CD4-positive, alpha-beta T cell treated with Interleukin-4 for 4 hours (primary cell): ENCODE results near the gene RAB23.

ENCODE experiments used
- DNase-seq: peaks from one replicate; pipeline ENCODE4 v3.0.0-alpha.2; 2020

The RAB23 gene

DNA sequence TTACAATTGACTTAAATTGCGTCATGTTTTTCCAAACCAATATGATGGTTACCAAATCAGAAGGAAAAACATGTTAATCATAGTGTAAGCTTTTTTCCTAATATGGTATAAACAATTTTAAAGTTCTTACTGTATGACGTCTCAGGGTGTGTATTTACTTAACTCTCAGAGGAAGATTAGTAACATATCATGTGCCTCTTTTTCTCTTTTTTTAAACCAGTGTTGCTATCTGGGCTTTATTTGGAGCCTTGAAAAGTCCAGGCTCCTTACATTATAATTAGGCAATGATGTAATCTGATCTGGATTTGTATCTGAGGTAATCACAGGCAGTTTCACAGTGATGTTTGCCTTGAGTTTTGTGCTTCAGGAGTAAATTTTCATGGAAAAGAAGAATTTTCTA lies 20.4 kb upstream of the RAB23 start:
- DNase-seq, result no peak

DNA sequence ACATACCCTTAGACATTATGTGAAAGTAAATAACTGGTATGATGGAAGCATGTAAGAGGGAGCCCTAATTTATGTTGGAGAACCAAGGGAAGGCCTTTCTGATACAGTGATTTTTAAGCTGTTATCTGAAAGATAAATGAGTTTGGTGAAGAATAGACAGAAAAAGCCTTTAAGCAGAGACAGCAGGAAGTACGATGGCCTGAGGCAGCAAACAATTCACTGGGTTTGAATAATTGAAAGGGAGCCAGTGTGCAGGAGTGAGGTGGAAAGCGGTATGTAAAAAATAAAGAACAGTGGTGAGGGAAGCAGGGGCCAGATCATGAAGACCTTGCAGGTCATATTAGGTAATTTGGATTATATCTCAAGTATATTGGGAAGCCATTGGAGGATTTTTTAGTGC lies 4.1 kb upstream of the RAB23 start:
- DNase-seq, result no peak

DNA sequence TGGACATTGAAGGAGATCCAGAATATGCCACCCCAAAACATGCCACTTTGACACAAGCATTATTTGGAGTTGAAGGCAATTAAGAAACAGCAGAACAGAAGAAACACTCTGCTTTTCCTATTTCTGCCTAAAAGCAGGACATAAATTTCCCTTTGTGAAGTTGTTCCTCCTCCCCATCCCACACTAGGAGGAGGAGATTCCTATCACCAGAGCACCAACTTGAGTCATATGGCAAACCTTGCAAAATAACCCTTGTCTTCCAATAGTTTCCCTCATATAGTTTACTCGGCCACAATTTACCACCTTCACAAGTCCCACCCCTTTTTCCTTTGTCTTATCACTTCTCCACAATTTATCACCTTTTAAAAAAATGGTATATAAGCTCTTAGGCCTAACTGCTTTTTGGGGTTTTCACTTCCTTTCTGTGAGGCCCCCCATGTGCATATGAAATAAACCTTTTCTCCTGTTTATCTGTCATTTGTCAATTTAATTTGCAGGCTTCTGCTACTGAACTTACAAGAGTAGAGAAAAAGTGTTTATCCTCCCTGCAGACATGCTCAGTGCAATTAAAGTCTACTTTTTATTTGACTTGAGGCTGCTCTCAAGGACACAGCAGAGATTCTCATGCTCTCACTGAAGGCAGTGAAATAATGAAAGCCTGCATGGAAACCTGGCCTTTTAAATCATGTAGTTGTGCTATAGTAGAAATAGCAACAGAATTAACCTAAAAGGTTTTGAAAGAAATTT lies 2.8 kb upstream of the RAB23 start:
- no peak for DNase-seq

DNA sequence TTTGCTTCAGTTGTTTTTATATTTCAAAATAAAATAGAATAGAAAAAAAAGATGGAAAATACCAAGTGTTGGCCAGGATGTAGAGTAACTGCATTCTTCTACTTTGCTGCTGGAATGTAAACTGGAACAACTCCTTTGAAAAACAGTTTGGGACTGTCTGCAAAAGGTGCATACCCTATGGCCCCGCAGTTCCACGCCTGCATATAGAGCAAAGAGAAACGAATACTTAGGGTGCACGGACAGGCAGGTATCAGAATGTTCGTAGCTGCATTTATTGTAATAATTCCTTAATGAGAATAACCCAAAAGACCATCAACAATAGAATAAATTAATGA lies 603 bp upstream of the RAB23 start:
- DNase-seq, result no peak

DNA sequence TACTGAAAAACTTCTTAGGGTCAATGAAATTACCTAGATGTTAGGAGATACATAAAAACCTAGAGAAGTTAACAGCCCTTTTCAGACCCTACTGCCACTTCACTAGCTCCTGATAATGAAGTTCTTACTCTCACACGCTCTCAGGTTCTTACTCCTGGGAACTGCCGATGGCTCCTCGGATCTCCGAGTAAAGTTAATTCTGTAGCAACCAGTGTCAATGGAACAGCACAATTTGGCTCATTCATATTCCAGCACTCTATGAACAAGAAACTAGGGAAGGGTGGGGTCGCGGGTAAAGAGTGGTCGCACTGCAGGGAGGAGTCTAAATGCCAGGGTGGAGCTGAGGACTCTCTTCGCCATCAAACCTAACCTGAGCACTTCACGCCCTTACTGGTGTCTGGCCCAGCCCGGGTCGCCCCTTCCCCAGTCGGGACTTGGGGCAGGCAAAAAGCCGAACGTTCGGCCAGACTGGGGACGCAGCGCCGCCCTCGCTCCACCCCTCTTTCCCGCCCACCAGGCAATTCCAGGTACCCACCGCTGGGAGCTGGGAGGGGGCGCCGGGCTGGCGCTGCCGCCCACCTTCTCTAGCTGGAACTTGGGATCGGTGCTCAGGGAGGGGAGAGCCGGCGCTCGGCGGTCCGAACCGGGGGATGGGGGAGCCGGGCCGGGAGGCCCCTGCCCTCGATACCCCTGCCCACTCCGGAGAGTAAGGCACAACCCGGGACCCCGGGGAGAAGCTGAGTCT lies 744 bp downstream of the RAB23 start:
- peak; percentile 24 for DNase-seq

DNA sequence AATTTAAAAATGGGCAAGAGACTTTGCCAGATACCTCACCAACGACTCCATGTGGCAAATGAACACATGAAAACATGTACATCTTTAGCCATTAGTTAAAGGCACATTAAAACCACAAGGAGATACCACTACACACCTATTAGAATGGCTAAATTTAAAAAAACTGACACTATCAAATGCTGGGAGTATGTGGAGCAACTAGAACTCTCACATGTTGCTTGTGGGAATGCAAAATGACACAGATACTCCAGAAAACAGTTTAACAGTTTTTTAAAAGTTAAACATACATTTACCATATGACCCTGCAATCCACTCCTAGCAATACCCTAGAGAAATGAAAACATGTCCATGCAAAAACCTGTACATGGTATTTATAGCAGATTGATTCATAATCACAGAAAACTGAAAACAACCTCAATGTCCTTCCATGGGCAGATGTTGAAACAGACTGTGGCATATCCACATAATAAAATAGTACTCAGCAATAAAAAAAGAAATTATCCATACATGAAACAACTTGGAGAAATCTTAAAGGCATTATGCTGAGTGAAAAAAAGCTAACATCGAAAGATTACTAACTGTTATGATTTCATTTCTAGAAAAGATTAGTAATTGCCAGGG lies 1.9 kb downstream of the RAB23 start:
- DNase-seq, result no peak

DNA sequence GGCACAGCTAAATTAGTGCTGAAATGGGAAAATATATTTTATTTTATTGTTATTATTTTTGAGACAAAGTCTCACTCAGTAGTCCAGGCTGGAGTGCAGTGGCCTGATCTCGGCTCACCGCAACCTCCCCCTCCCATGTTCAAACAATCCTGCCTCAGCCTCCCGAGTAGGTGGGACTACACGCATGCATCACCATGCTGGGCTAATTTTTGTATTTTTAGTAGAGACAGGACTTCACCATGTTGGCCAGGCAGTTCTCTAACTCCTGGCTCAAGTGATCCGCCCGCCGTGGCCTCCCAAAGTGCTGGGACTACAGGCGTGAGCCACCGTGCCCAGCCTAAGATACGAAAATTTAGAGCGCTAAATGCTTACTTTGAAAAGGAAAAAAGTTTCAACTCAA lies 4.8 kb downstream of the RAB23 start:
- no peak for DNase-seq

DNA sequence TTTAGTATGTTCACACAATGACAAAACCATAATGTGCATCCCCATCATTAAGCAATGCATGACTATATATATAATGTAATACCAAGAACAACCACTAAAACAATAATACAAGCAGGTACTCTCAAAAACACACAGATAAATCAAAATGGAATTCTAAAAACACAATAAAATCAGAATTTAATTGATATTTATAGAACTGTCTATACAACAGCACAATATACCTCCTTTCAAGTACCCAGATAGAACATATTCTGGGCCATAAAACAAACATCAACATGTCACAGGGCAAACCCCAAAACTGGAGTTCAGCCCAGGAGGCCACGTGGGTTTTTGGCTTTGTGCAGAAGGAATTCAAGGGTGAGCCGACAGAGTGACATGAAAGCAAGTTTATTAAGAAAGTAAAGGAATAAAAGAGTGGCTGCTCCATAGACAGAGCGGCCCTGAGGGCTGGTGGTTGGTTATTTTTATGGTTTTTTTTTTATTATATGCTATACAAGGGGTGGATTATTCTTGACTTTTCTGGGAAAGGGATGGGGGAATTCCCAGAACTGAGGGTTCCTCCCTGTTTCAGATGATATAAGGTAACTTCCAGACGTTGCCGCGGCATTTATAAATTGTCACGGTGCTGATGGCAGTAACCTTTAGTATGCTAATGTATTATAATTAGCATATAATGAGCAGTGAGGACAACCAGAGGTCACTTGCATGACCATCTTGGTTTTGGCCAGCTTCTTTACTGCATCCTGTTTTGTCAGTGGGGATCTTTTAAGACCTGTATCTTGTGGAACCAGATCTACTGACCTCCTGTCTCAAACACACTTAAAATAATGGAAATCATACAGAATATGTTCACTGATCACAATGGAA lies 5.6 kb downstream of the RAB23 start:
- no peak for DNase-seq

DNA sequence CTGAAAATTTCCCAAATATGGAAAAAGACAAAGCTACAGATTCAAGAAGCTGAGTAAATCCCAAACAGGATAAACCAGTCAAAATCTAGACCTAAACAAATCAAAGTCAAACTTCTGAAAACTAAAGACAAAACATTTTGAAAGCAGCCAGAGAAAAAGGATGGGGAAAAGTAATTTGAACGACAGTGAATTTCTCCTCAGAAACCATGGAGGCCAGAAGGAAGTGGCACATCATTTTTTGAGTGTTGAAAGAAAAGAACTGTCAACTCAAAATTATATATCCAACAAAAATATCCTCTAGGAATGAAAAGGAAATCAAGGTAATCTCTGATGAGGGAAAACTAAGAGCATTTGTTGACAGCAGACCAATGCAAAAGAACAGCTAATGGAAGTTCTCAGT lies 6.8 kb downstream of the RAB23 start:
- DNase-seq, result no peak

DNA sequence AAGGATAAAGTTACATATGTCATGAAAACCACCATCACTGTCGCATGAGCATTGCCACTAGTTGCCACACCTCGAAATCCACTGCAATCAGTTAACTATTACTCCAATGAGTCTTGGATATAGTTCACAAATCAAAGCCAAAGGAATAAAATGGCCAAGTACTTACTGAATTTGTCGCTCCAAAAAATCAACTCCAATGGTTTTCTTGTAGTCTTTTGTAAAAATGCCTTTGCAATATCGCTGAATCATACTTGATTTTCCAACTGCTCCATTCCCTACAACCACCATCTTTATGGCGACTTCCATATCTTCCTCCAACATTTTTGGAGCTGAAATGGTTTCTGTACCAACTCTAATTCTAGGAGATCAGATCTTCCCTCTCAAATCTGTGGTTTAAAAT lies 12.0 kb downstream of the RAB23 start:
- DNase-seq, result no peak

DNA sequence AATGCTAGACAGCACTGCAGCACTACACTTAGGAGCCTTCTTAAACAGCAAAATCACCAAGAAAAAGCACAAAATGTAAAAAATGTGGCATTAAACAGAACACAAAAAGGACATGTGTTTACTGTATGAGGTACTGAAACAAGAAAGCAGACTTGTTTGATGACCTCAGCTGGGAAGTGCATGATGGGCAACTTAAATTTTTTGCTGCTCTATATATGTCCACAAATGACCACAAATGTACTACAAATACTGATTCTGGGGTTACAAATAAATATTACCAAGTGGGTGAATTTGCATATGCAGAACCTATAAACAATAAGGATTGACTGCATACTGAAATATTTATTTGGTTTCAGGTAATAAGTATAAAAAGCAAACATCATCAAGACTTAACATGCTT lies 13.1 kb downstream of the RAB23 start:
- DNase-seq, result no peak

DNA sequence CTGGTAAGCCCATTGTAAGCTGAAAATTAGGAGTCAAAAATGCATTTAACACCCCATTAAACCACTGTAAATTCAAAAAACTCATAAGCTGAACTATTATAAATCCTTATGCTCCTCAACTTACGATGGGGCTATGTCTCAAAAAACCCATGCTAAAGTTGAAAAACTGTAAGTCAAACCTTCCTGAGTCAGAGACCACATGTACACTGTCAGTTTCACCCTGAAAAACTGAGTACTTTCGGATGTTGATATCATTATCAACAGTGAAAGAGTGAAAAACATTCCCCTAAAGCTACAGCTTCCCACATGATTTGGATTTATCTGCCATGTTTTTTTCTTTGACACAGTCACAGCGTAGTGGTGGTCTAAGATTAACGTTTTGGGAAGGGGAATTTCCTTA lies 14.2 kb downstream of the RAB23 start:
- DNase-seq, result no peak

DNA sequence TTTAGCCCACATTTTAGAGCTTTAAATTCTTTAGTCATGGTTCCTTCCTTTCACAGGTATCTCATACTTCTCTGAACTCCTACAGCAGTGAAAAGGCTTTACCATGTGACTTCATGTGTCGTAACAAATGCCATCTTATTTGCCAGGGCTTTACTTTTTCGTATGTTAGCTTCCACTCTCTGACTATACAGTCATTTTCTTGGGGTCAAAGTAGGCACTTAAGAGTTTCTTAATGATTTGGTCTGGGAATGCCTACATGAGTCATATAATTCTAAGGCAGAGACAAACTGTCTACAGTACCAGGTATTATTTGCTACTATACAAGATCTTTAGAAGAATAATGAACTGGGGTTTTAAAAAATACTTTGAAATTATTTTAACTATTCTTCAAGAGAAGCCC lies 15.0 kb downstream of the RAB23 start:
- no peak for DNase-seq

DNA sequence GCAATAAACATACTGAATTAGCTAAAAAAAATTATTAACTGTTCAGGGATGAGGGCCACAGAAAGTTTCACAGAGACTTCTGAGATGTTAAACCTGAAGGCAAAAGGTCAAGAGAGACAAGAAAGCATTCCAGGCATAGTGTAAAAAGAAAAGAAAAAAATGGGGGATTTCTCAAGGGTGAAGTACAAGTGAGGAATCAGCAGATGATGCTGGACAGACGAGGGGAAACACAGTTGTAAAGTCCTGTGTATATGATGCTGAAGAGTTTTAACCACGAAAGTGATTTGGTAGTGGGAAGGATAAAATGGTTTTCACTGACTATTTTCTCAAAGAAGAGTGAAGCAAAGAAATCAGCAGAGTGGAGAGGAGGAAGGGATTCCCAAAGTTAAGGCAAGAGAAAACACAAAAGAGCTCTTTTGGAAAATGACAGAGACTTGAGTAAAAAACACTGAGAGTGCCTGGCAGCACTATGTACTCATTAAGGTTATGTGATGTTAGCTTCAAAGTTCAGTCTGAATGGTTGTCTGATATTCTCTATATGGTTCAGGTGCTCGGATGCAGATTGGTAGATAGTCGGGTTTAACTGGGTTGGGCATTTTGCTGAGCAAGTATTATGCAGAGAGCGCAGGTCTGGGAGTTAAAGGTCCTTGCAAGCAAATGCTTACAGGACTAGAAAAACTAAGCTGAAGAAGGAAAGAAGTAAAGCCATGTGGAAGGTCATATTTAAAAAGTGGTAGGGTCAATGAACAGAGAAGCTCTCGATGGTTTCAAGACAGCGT lies 16.4 kb downstream of the RAB23 start:
- DNase-seq, result no peak

DNA sequence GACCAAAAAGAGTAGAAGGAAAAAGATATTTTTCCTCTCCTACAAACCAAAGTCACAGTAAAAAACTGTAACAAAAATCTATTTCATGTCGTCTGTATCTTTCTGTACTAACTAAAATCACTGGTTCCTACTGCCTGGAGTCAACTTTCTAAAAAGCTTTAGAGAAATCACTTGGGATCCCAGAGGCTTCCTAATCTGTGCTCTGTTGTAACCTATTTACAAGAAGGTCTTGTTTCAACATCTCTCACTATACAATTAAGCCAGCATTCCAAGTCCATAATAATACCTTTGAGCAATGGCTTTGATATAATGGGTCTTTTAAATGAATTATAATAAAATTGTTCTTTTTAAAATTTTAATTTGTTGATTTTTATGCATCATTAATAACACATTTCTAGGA lies 20.4 kb downstream of the RAB23 start:
- DNase-seq, result no peak

DNA sequence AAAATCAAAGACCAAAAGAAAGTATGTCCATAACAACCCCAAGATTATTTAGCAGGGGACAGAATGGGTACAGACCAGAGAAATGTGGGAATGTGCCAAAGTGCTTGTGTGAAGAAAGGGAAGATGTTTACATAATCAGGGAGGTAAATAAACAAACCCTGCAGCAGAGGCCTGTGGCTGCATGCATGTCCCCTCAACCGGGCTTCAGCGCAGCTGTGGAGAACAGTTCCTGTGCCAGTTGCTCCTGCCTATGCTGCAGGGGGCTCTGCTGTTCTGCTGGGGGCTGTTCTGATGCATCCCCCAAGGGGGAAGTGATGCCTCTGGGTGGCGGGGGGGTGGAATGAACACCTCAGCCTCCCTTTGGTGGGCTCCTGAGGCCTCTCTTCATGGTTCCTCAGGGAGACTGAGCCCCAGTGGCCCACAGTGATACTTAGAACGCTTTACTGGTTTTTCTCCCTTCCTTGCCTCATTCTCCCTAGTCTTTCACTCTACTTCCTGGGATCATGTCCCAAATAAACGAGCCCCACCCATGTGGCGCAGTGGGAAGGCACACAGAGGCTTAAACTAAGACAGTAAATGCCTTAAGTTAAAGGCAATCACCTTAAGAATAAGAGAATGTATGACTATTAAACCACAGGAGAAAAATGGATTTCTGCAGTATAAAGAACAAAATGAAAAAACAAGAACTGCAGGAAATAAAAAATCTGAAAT lies 23.0 kb downstream of the RAB23 start:
- no peak for DNase-seq

DNA sequence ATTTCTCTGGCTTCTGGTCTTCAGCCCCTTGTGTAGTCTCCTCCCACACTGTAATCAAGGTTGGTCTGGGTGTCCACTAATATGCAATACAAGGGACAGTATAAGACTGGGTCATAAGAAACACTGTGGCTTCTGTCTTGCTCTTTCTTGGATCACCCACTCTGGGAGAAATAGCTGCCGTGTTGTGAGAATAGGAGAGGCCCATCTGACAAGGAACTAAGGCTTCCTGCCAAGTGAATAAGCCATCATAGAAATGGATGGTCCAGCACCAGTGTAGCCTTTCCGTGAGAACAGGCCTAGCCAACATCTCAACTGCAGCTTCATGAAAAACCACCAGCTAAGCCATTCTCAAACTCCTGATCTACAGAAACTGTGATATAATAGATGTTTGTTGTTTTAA lies 26.6 kb downstream of the RAB23 start:
- no peak for DNase-seq

DNA sequence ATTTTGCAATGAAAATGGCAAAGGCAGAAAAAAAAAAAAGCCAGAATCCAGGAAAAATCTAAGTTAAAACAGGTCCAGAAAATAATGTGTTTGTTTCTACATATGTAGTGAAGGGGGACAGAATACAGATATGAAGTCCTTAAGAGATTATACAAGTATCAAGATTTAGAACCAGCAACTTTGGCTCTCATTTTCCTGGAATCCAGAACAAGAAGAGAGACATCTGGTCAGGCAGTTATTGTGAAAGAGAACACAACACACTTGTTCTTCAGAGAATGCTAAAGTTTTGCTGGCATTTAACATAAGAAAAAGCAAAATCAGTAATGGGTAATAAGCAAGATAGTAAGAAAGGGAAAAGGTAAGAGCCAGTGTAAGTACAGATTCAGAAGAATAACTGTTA lies 28.9 kb downstream of the RAB23 start:
- DNase-seq, result no peak

DNA sequence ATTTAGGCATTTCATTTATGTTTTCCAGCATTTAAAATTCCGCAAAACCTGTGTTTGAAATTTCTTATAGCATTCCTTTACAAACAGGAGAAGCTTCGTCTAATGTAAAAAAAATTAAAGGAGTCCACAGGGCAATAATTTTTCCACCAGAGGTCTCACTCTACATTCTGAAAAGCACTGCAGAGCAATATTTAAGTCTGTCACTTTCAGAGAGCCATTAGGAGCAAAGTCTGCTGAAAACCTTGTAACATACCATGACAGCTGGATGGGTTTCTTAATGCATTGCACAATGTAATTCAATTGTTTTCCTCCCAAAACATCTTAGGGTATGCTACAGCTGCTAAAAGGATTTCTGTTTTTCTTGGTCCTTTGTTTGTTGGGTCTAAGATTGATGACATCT lies 32.0 kb downstream of the RAB23 start:
- DNase-seq, result no peak

DNA sequence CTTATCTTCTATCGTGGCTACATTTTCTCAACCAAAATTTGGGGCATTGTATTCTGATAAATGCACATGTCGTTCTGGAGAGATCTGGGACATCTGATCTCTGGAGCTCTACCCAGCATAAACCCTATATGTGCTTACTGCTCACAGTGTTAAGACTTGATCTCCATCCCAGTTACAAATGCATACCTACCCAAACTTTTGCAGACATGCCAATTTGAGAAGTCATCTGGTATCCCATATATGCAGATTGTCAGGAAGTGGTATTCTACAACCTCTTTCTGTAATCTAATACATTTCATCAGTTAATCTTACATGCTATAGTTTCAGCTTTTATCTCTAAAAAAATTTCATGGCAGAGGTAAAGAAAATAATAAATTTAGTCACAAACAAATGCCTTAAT lies 38.8 kb downstream of the RAB23 start:
- DNase-seq, result no peak

DNA sequence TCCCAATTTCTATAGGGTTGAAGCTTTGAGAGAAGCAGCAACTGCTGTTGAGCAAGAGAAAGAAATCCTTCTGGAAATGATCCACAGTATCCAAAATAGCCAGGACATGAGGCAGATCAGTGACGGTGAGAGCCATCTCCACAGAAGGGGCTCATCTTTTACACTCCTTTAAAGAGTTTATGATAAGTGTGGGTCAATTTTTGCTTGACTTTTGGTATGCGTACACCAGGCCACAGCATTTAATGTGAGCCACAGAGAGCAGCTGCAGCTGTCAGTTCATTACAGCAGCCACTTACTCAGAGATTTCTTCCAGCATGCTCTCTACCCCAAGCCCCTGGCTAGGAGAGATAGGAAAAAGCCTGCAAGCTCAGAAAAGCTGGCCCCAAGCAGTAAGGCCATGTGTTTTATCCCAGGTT lies 40.1 kb downstream of the RAB23 start:
- no peak for DNase-seq

DNA sequence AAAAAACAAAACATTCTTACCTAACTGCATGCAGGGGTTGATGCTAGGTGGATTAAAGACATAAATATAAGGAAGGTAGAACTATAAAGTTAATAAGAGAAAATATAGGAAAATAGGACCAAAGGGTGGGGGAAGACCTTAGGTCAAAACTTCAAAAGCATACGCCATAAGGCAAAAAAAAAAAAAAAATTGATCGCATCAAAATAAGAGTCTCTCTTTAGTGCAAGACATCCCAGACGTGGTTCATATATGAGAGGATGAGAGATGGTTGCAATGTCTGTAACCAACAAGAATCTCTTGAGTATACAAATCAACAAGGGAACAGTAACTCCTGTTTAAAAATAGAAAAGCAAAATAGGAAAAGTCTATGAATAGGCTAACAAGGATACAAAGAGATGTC lies 41.5 kb downstream of the RAB23 start:
- DNase-seq, result no peak
